ENCODE measurements around the gene MYCN.
"Not testable (repeated sequence)": the region's sequence is repeated elsewhere in the genome, so short reads cannot be mapped to it uniquely, and the experiment has no call there.

Gene MYCN

GRCh38 chr2:15908371-15908770 is 32.0 kb upstream of the MYCN start:
- TF ChIP-seq FOXA1 (IDR thresholded peaks at IDR 0.05), result no peak
- TF ChIP-seq NFRKB (IDR thresholded peaks at IDR 0.05), result no peak
- no peak for TF ChIP-seq TARDBP (IDR thresholded peaks at IDR 0.05)
- TF ChIP-seq SP1 (IDR thresholded peaks at IDR 0.05), result no peak
- CTCF ChIA-PET, result no interaction called here
- POLR2A ChIA-PET, result no interaction called here
- no peak for DNase-seq (ENCODE audit: extremely low spot score)

GRCh38 chr2:15909157-15909556 is 31.2 kb upstream of the MYCN start:
- ChIA-PET CTCF (interaction anchor here (0.7 kb wide), 1 partner anchor 26 kb away, joined by 3 read pairs; no protein-coding TSS in a partner anchor), POLR2A (no interaction called here)
- no peak for DNase-seq (ENCODE audit: extremely low spot score)
- TF ChIP-seq HDGF (IDR thresholded peaks at IDR 0.05; ENCODE audit: borderline replicate concordance) (no peak), L3MBTL2 (conservative IDR thresholded peaks at IDR 0.05) (no peak), ELF4 (IDR thresholded peaks at IDR 0.05) (no peak)

GRCh38 chr2:15909736-15910135 is 30.6 kb upstream of the MYCN start:
- no peak for DNase-seq (ENCODE audit: extremely low spot score)
- TF ChIP-seq TARDBP (IDR thresholded peaks at IDR 0.05), result no peak
- no peak for TF ChIP-seq FOXM1 (IDR thresholded peaks at IDR 0.05; ENCODE audit: borderline replicate concordance)
- no peak for TF ChIP-seq LEF1 (IDR thresholded peaks at IDR 0.05; ENCODE audit: borderline replicate concordance)
- TF ChIP-seq BHLHE40 (IDR thresholded peaks at IDR 0.05; ENCODE audit: borderline replicate concordance), result no peak
- no peak for TF ChIP-seq ZNF384 (IDR thresholded peaks at IDR 0.05)
- no peak for TF ChIP-seq FOXK2 (IDR thresholded peaks at IDR 0.05)
- TF ChIP-seq CTBP1 (IDR thresholded peaks at IDR 0.05; ENCODE audit: borderline replicate concordance), result no peak
- TF ChIP-seq ARNT (IDR thresholded peaks at IDR 0.05), result no peak
- TF ChIP-seq NFRKB (IDR thresholded peaks at IDR 0.05), result no peak
- TF ChIP-seq ELF4 (IDR thresholded peaks at IDR 0.05), result no peak
- TF ChIP-seq SUZ12 (IDR thresholded peaks at IDR 0.05), result no peak
- TF ChIP-seq L3MBTL2 (conservative IDR thresholded peaks at IDR 0.05), result no peak
- TF ChIP-seq SP1 (IDR thresholded peaks at IDR 0.05), result no peak
- TF ChIP-seq PKNOX1 (IDR thresholded peaks at IDR 0.05), result no peak
- TF ChIP-seq FOXA1 (IDR thresholded peaks at IDR 0.05), result no peak
- TF ChIP-seq HDGF (IDR thresholded peaks at IDR 0.05; ENCODE audit: borderline replicate concordance), result no peak
- CTCF ChIA-PET, result interaction anchor here (0.7 kb wide), 1 partner anchor 26 kb away, joined by 3 read pairs; no protein-coding TSS in a partner anchor

GRCh38 chr2:15911270-15911669 is 29.1 kb upstream of the MYCN start:
- DNase-seq (ENCODE audit: extremely low spot score); CTCF ChIA-PET; POLR2A ChIA-PET: not testable (repeated sequence)

More at GRCh38 chr2:15909736-15910135, 30.6 kb upstream of the MYCN start:
- POLR2A ChIA-PET, result no interaction called here

GRCh38 chr2:15911686-15912085 is 28.7 kb upstream of the MYCN start:
- ChIA-PET POLR2A (no interaction called here), CTCF (no interaction called here)
- TF ChIP-seq FOXM1 (IDR thresholded peaks at IDR 0.05; ENCODE audit: borderline replicate concordance), result no peak
- TF ChIP-seq SUZ12 (IDR thresholded peaks at IDR 0.05), result no peak
- TF ChIP-seq ELF4 (IDR thresholded peaks at IDR 0.05), result no peak
- no peak for DNase-seq (ENCODE audit: extremely low spot score)

- ChIA-PET POLR2A (no interaction called here), CTCF (no interaction called here)
- DNase-seq (ENCODE audit: extremely low spot score), result no peak
- TF ChIP-seq FOXA1 (IDR thresholded peaks at IDR 0.05), result no peak
- no peak for TF ChIP-seq FOXM1 (IDR thresholded peaks at IDR 0.05; ENCODE audit: borderline replicate concordance)
- no peak for TF ChIP-seq LEF1 (IDR thresholded peaks at IDR 0.05; ENCODE audit: borderline replicate concordance)
- TF ChIP-seq ARNT (IDR thresholded peaks at IDR 0.05), result no peak
- TF ChIP-seq NFRKB (IDR thresholded peaks at IDR 0.05), result no peak
- TF ChIP-seq ELF4 (IDR thresholded peaks at IDR 0.05), result no peak
- TF ChIP-seq SP1 (IDR thresholded peaks at IDR 0.05), result no peak
- TF ChIP-seq BHLHE40 (IDR thresholded peaks at IDR 0.05; ENCODE audit: borderline replicate concordance), result no peak
- TF ChIP-seq ZNF384 (IDR thresholded peaks at IDR 0.05), result no peak
- no peak for TF ChIP-seq PKNOX1 (IDR thresholded peaks at IDR 0.05)
Measured at GRCh38 chr2:15912203-15912602, 28.1 kb upstream of the MYCN start.

- no peak for TF ChIP-seq CTBP1 (IDR thresholded peaks at IDR 0.05; ENCODE audit: borderline replicate concordance)
- TF ChIP-seq FOXA1 (IDR thresholded peaks at IDR 0.05), result no peak
- no peak for TF ChIP-seq ELF4 (IDR thresholded peaks at IDR 0.05)
- TF ChIP-seq SP1 (IDR thresholded peaks at IDR 0.05), result no peak
- TF ChIP-seq FOXM1 (IDR thresholded peaks at IDR 0.05; ENCODE audit: borderline replicate concordance), result no peak
- no peak for DNase-seq (ENCODE audit: extremely low spot score)
- CTCF ChIA-PET, result interaction anchor here (0.6 kb wide), 1 partner anchor 1235 kb away, joined by 6 read pairs; no protein-coding TSS in a partner anchor
- POLR2A ChIA-PET, result no interaction called here
Measured at GRCh38 chr2:15913146-15913545, 27.2 kb upstream of the MYCN start.

- no peak for DNase-seq (ENCODE audit: extremely low spot score)
- ChIA-PET CTCF (no interaction called here), POLR2A (no interaction called here)
- no peak for TF ChIP-seq ZNF384 (IDR thresholded peaks at IDR 0.05)
- no peak for TF ChIP-seq FOXK2 (IDR thresholded peaks at IDR 0.05)
- TF ChIP-seq L3MBTL2 (conservative IDR thresholded peaks at IDR 0.05), result no peak
- TF ChIP-seq ELF4 (IDR thresholded peaks at IDR 0.05), result no peak
- no peak for TF ChIP-seq BHLHE40 (IDR thresholded peaks at IDR 0.05; ENCODE audit: borderline replicate concordance)
- TF ChIP-seq TARDBP (IDR thresholded peaks at IDR 0.05), result no peak
- no peak for TF ChIP-seq CTBP1 (IDR thresholded peaks at IDR 0.05; ENCODE audit: borderline replicate concordance)
- no peak for TF ChIP-seq LEF1 (IDR thresholded peaks at IDR 0.05; ENCODE audit: borderline replicate concordance)
- TF ChIP-seq FOXA1 (IDR thresholded peaks at IDR 0.05), result no peak
- no peak for TF ChIP-seq SP1 (IDR thresholded peaks at IDR 0.05)
- TF ChIP-seq ARNT (IDR thresholded peaks at IDR 0.05), result no peak
- TF ChIP-seq HDGF (IDR thresholded peaks at IDR 0.05; ENCODE audit: borderline replicate concordance), result no peak
- TF ChIP-seq SUZ12 (IDR thresholded peaks at IDR 0.05), result no peak
Measured at GRCh38 chr2:15914596-15915385, 25.6 kb upstream of the MYCN start.

GRCh38 chr2:15915546-15915945 is 24.8 kb upstream of the MYCN start:
- DNase-seq (ENCODE audit: extremely low spot score); CTCF ChIA-PET; POLR2A ChIA-PET: not testable (repeated sequence)
